Trophoblast cell (in vitro differentiated cells and primary cell): ENCODE measurements around the gene ASB13.
"Not testable (repeated sequence)": the region's sequence is repeated elsewhere in the genome, so short reads cannot be mapped to it uniquely, and the experiment has no call there.

Experiments
- DNase-seq, 2 donors: peaks; one replicate each; pipeline ENCODE4 v3.0.0-alpha.2; 2016
- H2AFZ ChIP-seq: 2 replicates; pipeline ENCODE4 v1.6.1; 2013; ENCODE audit warnings: low read length, moderate library complexity, mild to moderate bottlenecking; ENCODE audit not compliant: insufficient read depth, poor library complexity
- H2AK5ac ChIP-seq: 2 replicates; pipeline ENCODE4 v1.6.1; 2013; ENCODE audit warnings: mild to moderate bottlenecking, low read length
- H2BK120ac ChIP-seq: 2 replicates; pipeline ENCODE4 v1.6.1; 2013; ENCODE audit warnings: low read length, mild to moderate bottlenecking, moderate library complexity; ENCODE audit not compliant: insufficient read depth, poor library complexity
- H2BK12ac ChIP-seq: 2 replicates; pipeline ENCODE4 v1.6.1; 2013; ENCODE audit warnings: mild to moderate bottlenecking, low read length, moderate library complexity
- H2BK5ac ChIP-seq: 2 replicates; pipeline ENCODE4 v1.6.1; 2013; ENCODE audit warnings: low read length, low read depth, moderate library complexity, mild to moderate bottlenecking; ENCODE audit not compliant: poor library complexity
- H3K14ac ChIP-seq: 2 replicates; pipeline ENCODE4 v1.6.1; 2013; ENCODE audit warnings: mild to moderate bottlenecking, low read length
- H3K18ac ChIP-seq: 2 replicates; pipeline ENCODE4 v1.6.1; 2013; ENCODE audit warnings: mild to moderate bottlenecking, low read length
- H3K23ac ChIP-seq: 2 replicates; pipeline ENCODE4 v1.6.1; 2013; ENCODE audit warnings: low read length
- H3K27ac ChIP-seq: 2 replicates; pipeline ENCODE4 v1.5.1; 2013; ENCODE audit warnings: low read depth, mild to moderate bottlenecking, inconsistent platforms, low read length, moderate library complexity
- H3K27me3 ChIP-seq: 2 replicates; pipeline ENCODE4 v1.6.1; 2013; ENCODE audit warnings: inconsistent platforms, mild to moderate bottlenecking, low read length, moderate library complexity; ENCODE audit not compliant: insufficient read depth
- H3K36me3 ChIP-seq, 2 experiments: 1 replicate in 1 of 2; 2 replicates in 1 of 2; pipeline ENCODE4 v1.6.1; 2013; ENCODE audit warnings: low read length in 2 of 2, mild to moderate bottlenecking in 2 of 2, moderate library complexity in 1 of 2; ENCODE audit not compliant: insufficient read depth in 2 of 2, control insufficient read depth in 1 of 2
- H3K4ac ChIP-seq: 2 replicates; pipeline ENCODE4 v1.6.1; 2013; ENCODE audit warnings: low read depth, mild to moderate bottlenecking, low read length, moderate library complexity
- H3K4me1 ChIP-seq, 2 experiments: 1 replicate in 1 of 2; 2 replicates in 1 of 2; pipeline ENCODE4 v1.6.1; 2013; ENCODE audit warnings: low read length in 2 of 2, mild to moderate bottlenecking in 2 of 2, moderate library complexity in 1 of 2; ENCODE audit not compliant: insufficient read depth in 2 of 2, control insufficient read depth in 1 of 2
- H3K4me2 ChIP-seq: 2 replicates; pipeline ENCODE4 v1.6.1; 2013; ENCODE audit warnings: inconsistent platforms, mild to moderate bottlenecking, low read length, moderate library complexity
- H3K4me3 ChIP-seq: 2 replicates; pipeline ENCODE4 v1.5.1; 2013; ENCODE audit warnings: mild to moderate bottlenecking, low read depth, low read length, inconsistent platforms
- H3K79me1 ChIP-seq: one replicate; pipeline ENCODE4 v1.6.1; 2013; ENCODE audit warnings: low read length
- H3K79me2 ChIP-seq: 2 replicates; pipeline ENCODE4 v1.6.1; 2013; ENCODE audit warnings: low read length, mild to moderate bottlenecking; ENCODE audit not compliant: control insufficient read depth, insufficient read depth, poor library complexity
- H3K9ac ChIP-seq: 2 replicates; pipeline ENCODE4 v1.6.1; 2013; ENCODE audit warnings: mild to moderate bottlenecking, low read length
- H3K9me3 ChIP-seq: 2 replicates; pipeline ENCODE4 v1.6.1; 2013; ENCODE audit warnings: low read depth, mild to moderate bottlenecking, control low read depth, inconsistent platforms, low read length; ENCODE audit not compliant: insufficient read depth
- H4K12ac ChIP-seq: 2 replicates; pipeline ENCODE4 v1.6.1; 2013; ENCODE audit warnings: low read depth, mild to moderate bottlenecking, low read length, moderate library complexity
- H4K8ac ChIP-seq: 2 replicates; pipeline ENCODE4 v1.6.1; 2013; ENCODE audit warnings: low read depth, mild to moderate bottlenecking, low read length, moderate library complexity
- H4K91ac ChIP-seq: one replicate; pipeline ENCODE4 v1.6.1; 2013; ENCODE audit warnings: low read depth, mild to moderate bottlenecking, low read length, moderate library complexity
- WGBS: extraction: QIAGEN DNeasy Blood & Tissue Kit; methylation state at CpG from one replicate; pipeline ENCODE4 v1.1.7; 2013; ENCODE audit warnings: missing lambda C conversion rate; ENCODE audit not compliant: insufficient read length, insufficient coverage; ENCODE audit errors: extremely low coverage; 5-methylcytosine and 5-hydroxymethylcytosine counted together

ASB13 gene

GRCh38 chr10:5624701-5625100, 41.7 kb downstream of the ASB13 start:
- H3K9ac ChIP-seq: no peak overlapping the region
- no peak overlapping the region for H3K18ac ChIP-seq
- no peaks in the 10 kb centered on the region for H3K9me3 ChIP-seq
- H4K8ac ChIP-seq: no peak overlapping the region
- H3K27me3 ChIP-seq: no peaks in the 10 kb centered on the region
- H3K4ac ChIP-seq: no peak overlapping the region
- H3K4me1 ChIP-seq: peaks cover 8% of the 10 kb centered on the region in 2 experiments
- H3K23ac ChIP-seq: no peak overlapping the region
- H4K91ac ChIP-seq: peak overlapping the region; percentile 53
- H2BK5ac ChIP-seq: no peak overlapping the region
- H3K14ac ChIP-seq: no peak overlapping the region
- peak overlapping the region; percentile 6 for H2BK12ac ChIP-seq
- DNase-seq: no peak
- peaks cover 30% of the 10 kb centered on the region for H3K79me1 ChIP-seq
- H3K4me3 ChIP-seq: no peak overlapping the region
- H3K4me2 ChIP-seq: no peak overlapping the region
- H4K12ac ChIP-seq: no peak overlapping the region
- H2BK120ac ChIP-seq: peak overlapping the region; percentile 21
- H2AFZ ChIP-seq: no peak overlapping the region
- WGBS: no CpG with 5 or more reads among the region's 24 CpGs
- H3K27ac ChIP-seq: no peak overlapping the region
- peak overlapping the region; percentile 78 for H2AK5ac ChIP-seq
- H3K36me3 ChIP-seq: no peaks in the 10 kb centered on the region
- no peaks in the 10 kb centered on the region for H3K79me2 ChIP-seq

GRCh38 chr10:5623081-5623748, 43.2 kb downstream of the ASB13 start:
- H3K4me3 ChIP-seq: no peak overlapping the region
- peak; percentile 99 to 100 for DNase-seq
- peak overlapping the region; percentile 100 for H2BK120ac ChIP-seq
- H3K9me3 ChIP-seq: no peaks in the 10 kb centered on the region
- H3K14ac ChIP-seq: peak overlapping the region; percentile 83
- H2AFZ ChIP-seq: peak overlapping the region; percentile 62
- H3K4me1 ChIP-seq: peaks cover 19 to 20% of the 10 kb centered on the region in 2 experiments
- WGBS: no CpG with 5 or more reads among the region's 19 CpGs
- peak overlapping the region; percentile 36 for H3K27ac ChIP-seq
- H4K91ac ChIP-seq: peak overlapping the region; percentile 98
- H3K4ac ChIP-seq: peak overlapping the region; percentile 72
- H3K36me3 ChIP-seq: no peaks in the 10 kb centered on the region
- H4K12ac ChIP-seq: peak overlapping the region; percentile 82
- H3K4me2 ChIP-seq: no peak overlapping the region
- H2BK12ac ChIP-seq: peak overlapping the region; percentile 98
- H3K79me1 ChIP-seq: peaks cover 39% of the 10 kb centered on the region
- peaks cover 2% of the 10 kb centered on the region for H3K79me2 ChIP-seq
- peak overlapping the region; percentile 88 for H2BK5ac ChIP-seq
- H3K23ac ChIP-seq: no peak overlapping the region
- H2AK5ac ChIP-seq: peak overlapping the region; percentile 46
- no peak overlapping the region for H3K9ac ChIP-seq
- peak overlapping the region; percentile 82 for H3K18ac ChIP-seq
- H4K8ac ChIP-seq: peak overlapping the region; percentile 87
- H3K27me3 ChIP-seq: no peaks in the 10 kb centered on the region

- Histone ChIP-seq H3K4ac (peak overlapping the region; percentile 27), H3K79me2 (peaks cover 2% of the 10 kb centered on the region), H3K4me1 (peaks cover 20 to 23% of the 10 kb centered on the region in 2 experiments), H3K4me2 (no peak overlapping the region), H4K8ac (peak overlapping the region; percentile 2), H3K23ac (no peak overlapping the region), H2BK5ac (peak overlapping the region; percentile 44), H4K91ac (peak overlapping the region; percentile 67), H3K27ac (no peak overlapping the region), H3K79me1 (peaks cover 40% of the 10 kb centered on the region), H3K27me3 (no peaks in the 10 kb centered on the region), H3K18ac (peak overlapping the region; percentile 63), H3K14ac (peak overlapping the region; percentile 69), H3K9ac (no peak overlapping the region), H2BK12ac (peak overlapping the region; percentile 70), H3K9me3 (no peaks in the 10 kb centered on the region), H3K36me3 (no peaks in the 10 kb centered on the region), H4K12ac (no peak overlapping the region), H3K4me3 (no peak overlapping the region), H2AK5ac (peak overlapping the region; percentile 66), H2BK120ac (peak overlapping the region; percentile 45), H2AFZ (no peak overlapping the region)
- peak; percentile 72 to 82 for DNase-seq
- no CpG with 5 or more reads among the region's 6 CpGs for WGBS
These were observed 44.0 kb downstream of the ASB13 start for GRCh38 chr10:5622186-5622960.

- H3K36me3 ChIP-seq, H3K27ac ChIP-seq, H3K4me3 ChIP-seq, H3K4ac ChIP-seq, H3K23ac ChIP-seq, H3K9ac ChIP-seq, H4K12ac ChIP-seq, H2AFZ ChIP-seq, H3K79me2 ChIP-seq, H3K9me3 ChIP-seq, DNase-seq, H3K27me3 ChIP-seq, H3K4me2 ChIP-seq: not testable (repeated sequence)
- Histone ChIP-seq H3K4me1 (peaks cover 21 to 23% of the 10 kb centered on the region in 2 experiments), H2BK12ac (peak overlapping the region; percentile 94), H4K8ac (peak overlapping the region; percentile 61), H3K18ac (peak overlapping the region; percentile 14), H4K91ac (peak overlapping the region; percentile 89), H3K14ac (peak overlapping the region; percentile 62), H3K79me1 (peaks cover 43% of the 10 kb centered on the region), H2BK5ac (peak overlapping the region; percentile 56), H2BK120ac (peak overlapping the region; percentile 37), H2AK5ac (peak overlapping the region; percentile 85)
- WGBS: no CpG with 5 or more reads among the region's 6 CpGs
These were observed 45.0 kb downstream of the ASB13 start for GRCh38 chr10:5621371-5621770.
